ENCODE data around the gene MRPL14. TPM values are rescaled to one million over a fixed set of nuclear protein-coding genes. Genes with fewer than 3 reads are reported as not detected.

The MRPL14 gene
- total RNA-seq, 1 experiment from 2014 or later, result 69.6 TPM

GRCh38 chr6:44110966-44111365 is 16.3 kb downstream of the MRPL14 start:
- POLR2A ChIA-PET, result no interaction called here
- intact Hi-C loops (cut with micrococcal nuclease), result no loop called here
- Histone ChIP-seq H3K9me3 (ENCODE audit: control insufficient read depth in 1 of 2, insufficient read depth in 1 of 2, low read depth in 1 of 2, low read length in 2 of 2) (no peaks in the 10 kb centered on the region), H3K27me3 (ENCODE audit: insufficient read depth, low read length) (no peaks in the 10 kb centered on the region), H3K27ac (ENCODE audit: low read depth, low read length) (no peak overlapping the region), H4K20me1 (ENCODE audit: insufficient read depth) (no peaks in the 10 kb centered on the region), H3K4me3 (replicated peaks in 1 of 2; ENCODE audit: low read depth in 1 of 2, low read length in 2 of 2) (no peak overlapping the region), H3K4me1 (ENCODE audit: control insufficient read depth in 1 of 2, insufficient read depth in 2 of 2, low read length in 2 of 2) (no peaks in the 10 kb centered on the region), H3K36me3 (ENCODE audit: control insufficient read depth in 1 of 2, insufficient read depth in 2 of 2, low read length in 2 of 2) (peaks cover 34 to 63% of the 10 kb centered on the region in 2 experiments), H2AFZ (ENCODE audit: low read depth, low read length, poor library complexity, severe bottlenecking) (no peak overlapping the region), H3K79me2 (ENCODE audit: insufficient read depth, low read length) (peaks cover 67% of the 10 kb centered on the region), H3K9me2 (ENCODE audit: insufficient read depth) (no peaks in the 10 kb centered on the region), H3K4me2 (ENCODE audit: low read length) (no peak overlapping the region), H3K9ac (ENCODE audit: low read length) (no peak overlapping the region)
- RAD21 ChIA-PET (ENCODE audit: low non-redundant PET in 1 of 2, low total read pairs in 2 of 2, uncharacterized antibody in 2 of 2, unreplicated experiment in 2 of 2), result interaction anchor here in 1 of 2 experiments (2.3 kb wide), 1 partner anchor 14 kb away, joined by 5 read pairs; no protein-coding TSS in a partner anchor
- DNase-seq (ENCODE audit: low read depth, low spot score) (no peak), ATAC-seq (no peak)
- BruUV-seq (replicated peaks), result TSS peak; percentile 14
- TF ChIP-seq SP1 (IDR thresholded peaks at IDR 0.05; ENCODE audit: low read depth), result no peak
- TF ChIP-seq RAD21 (IDR thresholded peaks at IDR 0.05; ENCODE audit: low read depth), result no peak
- TF ChIP-seq EZH2 (IDR thresholded peaks at IDR 0.05), result no peak
- TF ChIP-seq YY1 (IDR thresholded peaks at IDR 0.05; ENCODE audit: extremely low read depth, insufficient replicate concordance, low read depth, low read length), result no peak
- TF ChIP-seq ELF1 (IDR thresholded peaks at IDR 0.05; ENCODE audit: borderline replicate concordance, low read depth), result no peak
- TF ChIP-seq ZNF274 (IDR thresholded peaks at IDR 0.05; ENCODE audit: low read depth, low read length), result no peak
- TF ChIP-seq REST (IDR thresholded peaks at IDR 0.05; ENCODE audit: low read depth), result no peak
- no peak for TF ChIP-seq MAX (IDR thresholded peaks at IDR 0.05)
- no peak for TF ChIP-seq SIN3A (IDR thresholded peaks at IDR 0.05; ENCODE audit: low read depth)
- CTCF ChIA-PET, result interaction anchor here (1.1 kb wide), 1 partner anchor 127 kb away, joined by 3 read pairs; no protein-coding TSS in a partner anchor

All from HCT116 (cell line).